Thoracic aorta (tissue), 2 donors: Measurements from ENCODE around the gene PRLH. TPM values are rescaled to one million over a fixed set of nuclear protein-coding genes. Genes with fewer than 3 reads are reported as not detected.

ENCODE experiments used
- ATAC-seq: fragments of 150-250 bp; one replicate; pipeline ENCODE4 v1.8.0; 2017; ENCODE audit warnings: low read depth; ENCODE audit not compliant: insufficient number of reproducible peaks, low FRiP score
- DNase-seq: peaks from one replicate; pipeline ENCODE4 v3.0.0-alpha.2; 2020; ENCODE audit warnings: low spot score
- H3K27ac ChIP-seq, 2 donors: fragments of 200-600 bp; sonication (generic); 1 replicate in 1 of 2; 2 replicates in 1 of 2; pipeline ENCODE4 v1.5.1; 2016; ENCODE audit warnings: mild to moderate bottlenecking in 2 of 2, moderate library complexity in 2 of 2
- H3K27me3 ChIP-seq: fragments of 200-600 bp; sonication (generic); replicated peaks from 2 replicates; pipeline ENCODE4 v1.6.0; 2016; ENCODE audit warnings: mild to moderate bottlenecking; ENCODE audit not compliant: insufficient read depth
- H3K36me3 ChIP-seq: fragments of 200-600 bp; sonication (generic); one replicate; pipeline ENCODE4 v1.5.1; 2016
- H3K4me1 ChIP-seq, 2 donors: fragments of 200-600 bp; sonication (generic); 1 replicate in 1 of 2; 2 replicates in 1 of 2; pipeline versions ENCODE4 v1.5.1 to v1.6.0; 2016; ENCODE audit warnings: low read depth in 2 of 2, mild to moderate bottlenecking in 1 of 2; ENCODE audit not compliant: control insufficient read depth in 1 of 2
- H3K4me3 ChIP-seq: fragments of 200-600 bp; sonication (generic); 2 replicates; pipeline ENCODE4 v1.5.1; 2016; ENCODE audit warnings: mild to moderate bottlenecking
- H3K9me3 ChIP-seq: fragments of 200-600 bp; sonication (generic); 2 replicates; pipeline ENCODE4 v1.5.1; 2016
- CTCF ChIP-seq: fragments of 200-600 bp; sonication (generic); IDR thresholded peaks from one replicate; pipeline ENCODE4 v1.5.1; 2019; ENCODE audit warnings: antibody characterized with exemption
- total RNA-seq, 2 donors: library from RNA; depleted of rRNA; stranded (reverse); fragments of >200 nt; gene quantifications; one replicate each; pipeline versions ENCODE4 v1.1.0 to v1.2.3, GENCODE V29; 2016

PRLH gene
- total RNA-seq, 2 donors from 2014 or later, result not detected

DNA sequence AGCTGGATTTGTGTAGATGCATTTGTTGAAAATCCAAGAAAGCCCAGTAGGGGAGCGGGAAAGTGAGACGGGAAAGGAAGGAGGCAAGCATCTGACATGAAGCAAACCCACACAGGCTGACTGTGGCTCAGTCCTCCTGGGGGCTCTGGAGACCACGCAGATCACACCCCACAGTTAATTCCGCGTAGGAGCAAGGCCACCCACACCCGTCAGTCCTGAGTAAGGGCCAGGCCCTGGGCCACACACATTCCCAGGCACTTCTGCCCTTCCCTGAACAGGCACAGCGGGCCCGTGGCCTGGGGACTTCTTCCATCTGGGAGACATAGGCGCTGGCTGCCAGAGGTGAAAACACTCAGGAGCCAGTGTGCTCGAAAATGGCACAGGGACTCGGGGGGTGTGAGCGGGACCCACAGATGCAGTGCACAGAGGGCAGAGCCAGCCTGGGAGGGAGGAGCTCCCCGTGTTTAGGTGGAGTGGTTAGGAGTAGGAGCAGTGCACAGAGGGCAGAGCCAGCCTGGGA lies 19.4 kb upstream of the PRLH start:
- no peak overlapping the region for H3K27ac ChIP-seq
- DNase-seq, result no peak

DNA sequence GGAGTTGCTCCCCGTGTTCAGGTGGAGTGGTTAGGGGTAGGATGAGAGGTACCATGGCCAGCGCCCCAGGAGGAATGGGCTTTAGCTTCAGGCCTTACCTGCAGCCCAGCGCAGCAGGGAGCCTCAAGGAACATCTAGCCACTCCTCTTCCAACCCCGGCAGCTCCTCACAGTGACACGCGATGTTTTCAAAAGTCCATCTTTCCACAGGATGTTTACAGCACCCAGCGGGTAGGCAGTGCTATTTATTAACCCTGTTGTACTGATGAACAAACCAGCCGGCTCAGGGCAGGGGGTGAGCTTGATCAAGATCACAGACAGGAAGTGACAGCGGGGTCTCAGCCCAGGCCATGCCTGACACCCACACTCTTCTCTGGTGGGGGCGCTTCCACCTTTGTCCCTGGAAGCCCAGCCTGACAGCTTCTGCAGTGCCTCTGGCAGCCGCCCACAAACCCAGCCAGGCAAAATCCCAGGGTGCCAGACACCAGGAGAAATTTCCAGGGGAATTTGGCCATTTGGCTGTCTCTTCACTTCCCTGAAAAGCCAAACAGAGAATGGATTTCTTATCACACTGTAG lies 18.4 kb upstream of the PRLH start:
- no peak for TF ChIP-seq CTCF
- no peaks in the 10 kb centered on the region for H3K36me3 ChIP-seq
- ATAC-seq, result no peak

More for the DNA sequence above, 19.4 kb upstream of the PRLH start:
- Histone ChIP-seq H3K4me3 (no peak overlapping the region), H3K9me3 (no peaks in the 10 kb centered on the region), H3K36me3 (no peaks in the 10 kb centered on the region), H3K27me3 (no peaks in the 10 kb centered on the region), H3K4me1 (no peaks in the 10 kb centered on the region)
- no peak for TF ChIP-seq CTCF
- no peak for ATAC-seq

GRCh38 chr2:237549216-237549615 lies 17.2 kb upstream of the PRLH start:
- no peak for TF ChIP-seq CTCF
- H3K36me3 ChIP-seq, result no peaks in the 10 kb centered on the region
- H3K27me3 ChIP-seq, result no peaks in the 10 kb centered on the region
- ATAC-seq, result no peak
- H3K4me1 ChIP-seq, result no peaks in the 10 kb centered on the region
- H3K9me3 ChIP-seq, result no peaks in the 10 kb centered on the region
- H3K4me3 ChIP-seq, result no peak overlapping the region
- H3K27ac ChIP-seq, result no peak overlapping the region
- DNase-seq, result no peak

More for the DNA sequence above, 18.4 kb upstream of the PRLH start:
- H3K4me3 ChIP-seq, result no peak overlapping the region
- no peak overlapping the region for H3K27ac ChIP-seq
- H3K27me3 ChIP-seq, result no peaks in the 10 kb centered on the region
- no peaks in the 10 kb centered on the region for H3K4me1 ChIP-seq
- no peaks in the 10 kb centered on the region for H3K9me3 ChIP-seq
- DNase-seq, result no peak

- no peak for TF ChIP-seq CTCF
- no peak overlapping the region for H3K4me3 ChIP-seq
- no peaks in the 10 kb centered on the region for H3K4me1 ChIP-seq
- H3K27ac ChIP-seq, result no peak overlapping the region
- H3K9me3 ChIP-seq, result peaks cover under 1% of the 10 kb centered on the region
- H3K27me3 ChIP-seq, result no peaks in the 10 kb centered on the region
- DNase-seq (no peak), ATAC-seq (no peak)
- no peaks in the 10 kb centered on the region for H3K36me3 ChIP-seq
These were observed 16.5 kb upstream of the PRLH start for GRCh38 chr2:237549643-237550415.

DNA sequence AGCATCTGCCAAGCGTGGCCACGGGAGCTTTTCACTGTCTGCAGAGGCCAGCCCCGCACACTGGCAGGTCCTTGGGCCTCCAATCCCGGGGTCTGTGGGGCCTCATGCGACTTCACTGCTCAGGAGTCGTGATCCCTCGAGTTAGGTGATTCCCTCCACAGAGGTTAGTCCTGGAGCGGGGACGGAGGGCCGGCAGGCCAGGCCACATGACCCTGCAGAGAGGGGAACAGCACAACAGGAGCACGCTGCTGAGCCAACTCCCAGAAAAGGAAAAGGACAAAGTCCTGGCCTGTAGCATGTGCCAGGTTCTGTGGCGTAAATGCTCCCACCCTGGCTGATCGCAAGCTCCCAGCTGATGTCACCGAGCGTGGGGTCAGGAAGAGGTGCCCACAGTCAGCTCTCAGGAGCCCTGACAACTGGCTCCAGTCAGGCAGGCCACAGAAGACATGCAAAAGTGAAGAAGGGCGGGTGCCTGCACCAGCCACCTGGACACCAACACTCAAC lies 15.3 kb upstream of the PRLH start:
- no peak for ATAC-seq
- no peak for TF ChIP-seq CTCF

More for the DNA sequence above, 15.3 kb upstream of the PRLH start:
- Histone ChIP-seq H3K27me3 (no peaks in the 10 kb centered on the region), H3K4me1 (no peaks in the 10 kb centered on the region), H3K36me3 (no peaks in the 10 kb centered on the region), H3K9me3 (peaks cover 12% of the 10 kb centered on the region), H3K4me3 (no peak overlapping the region), H3K27ac (no peak overlapping the region)
- DNase-seq, result no peak
